NB4 (cell line): ENCODE results near the gene IL16.

Experiments used
- CTCF ChIP-seq: IDR thresholded peaks from one replicate; pipeline ENCODE4 v1.5.1; 2012; ENCODE audit warnings: low read depth, low read length
- MAX ChIP-seq: IDR thresholded peaks from 2 replicates; pipeline ENCODE4 v1.6.1; 2011; ENCODE audit warnings: low read depth, low read length
- POLR2A ChIP-seq: IDR thresholded peaks from 2 replicates; pipeline ENCODE4 v1.6.1; 2011; ENCODE audit warnings: mild to moderate bottlenecking; ENCODE audit not compliant: insufficient read length; ENCODE audit errors: extremely low read depth

GRCh38 chr15:81264072-81264857 lies 67.6 kb downstream of the IL16 start:
- TF ChIP-seq POLR2A (no peak), MAX (no peak), CTCF (no peak)
